SK-N-MC (cell line): ENCODE data around the gene P2RY8.

Experiments used
- EZH2 ChIP-seq: fragments of 200-600 bp; sonication (generic); IDR thresholded peaks from one replicate; pipeline ENCODE4 v1.6.1; 2017; ENCODE audit warnings: antibody characterized with exemption
- FOXP2 ChIP-seq: optimal IDR thresholded peaks from 2 replicates; pipeline ENCODE3; 2011; ENCODE audit warnings: mild to moderate bottlenecking, moderate library complexity; ENCODE audit not compliant: insufficient read depth; ENCODE audit errors: extremely low read length, control extremely low read depth
- POLR2AphosphoS5 ChIP-seq: IDR thresholded peaks from 2 replicates; pipeline ENCODE4 v1.6.1; 2012; ENCODE audit warnings: mild to moderate bottlenecking, low read depth, low read length, borderline replicate concordance

GRCh38 chrX:1545776-1546408, 8.9 kb upstream of the P2RY8 start:
- TF ChIP-seq EZH2 = no peak
- TF ChIP-seq POLR2AphosphoS5 = no peak
- no peak for TF ChIP-seq FOXP2
